HG03060 (cell line): ENCODE data around the gene PPP1R8.

Experiments used
- ATAC-seq: cut with Tn5 transposase; IDR thresholded peaks from one replicate; pipeline ENCODE4 v1.9.1; 2021; ENCODE audit warnings: low read depth, moderate number of reproducible peaks; ENCODE audit not compliant: unreplicated experiment

The PPP1R8 gene

DNA sequence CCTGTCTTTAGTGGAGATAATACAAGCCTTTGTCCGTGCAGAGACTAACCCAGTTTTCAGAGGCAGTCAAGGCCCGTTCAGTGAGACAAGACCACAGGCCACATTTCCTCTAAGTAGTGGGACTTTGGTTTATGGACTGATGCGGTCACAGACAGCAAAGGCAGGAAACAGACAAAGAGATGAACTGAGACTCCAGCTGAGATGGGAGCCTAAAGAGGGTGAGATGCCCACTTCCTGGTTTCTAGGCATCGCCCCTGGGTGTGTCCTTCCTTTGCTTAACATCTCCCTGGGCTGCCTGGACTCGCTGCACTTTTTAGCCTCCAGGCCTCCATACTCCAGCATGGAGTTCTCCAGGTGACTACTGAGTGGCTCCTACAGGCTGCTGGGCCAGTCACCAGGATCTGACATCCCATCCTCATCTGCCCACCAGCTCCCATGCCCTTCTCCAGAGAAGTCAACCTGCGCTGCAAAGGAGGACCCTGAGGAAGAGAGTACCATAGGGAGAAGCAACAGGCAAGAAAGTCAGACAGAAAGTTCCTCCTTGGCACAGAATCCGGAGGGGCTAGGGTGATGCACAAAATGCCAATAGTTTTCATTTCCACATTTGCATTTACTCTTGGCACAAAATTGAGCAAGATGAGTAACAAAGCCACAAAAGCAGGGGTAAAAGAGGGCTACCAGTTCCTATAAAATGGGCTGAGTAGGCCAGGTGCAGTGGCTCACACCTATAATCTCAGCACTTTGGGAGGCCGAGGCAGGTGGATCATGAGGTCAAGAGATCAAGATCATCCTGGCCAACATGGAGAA lies 56.8 kb downstream of the PPP1R8 start:
- no peak for ATAC-seq

GRCh38 chr1:27889506-27889905 lies 58.9 kb downstream of the PPP1R8 start:
- ATAC-seq, result no peak

DNA sequence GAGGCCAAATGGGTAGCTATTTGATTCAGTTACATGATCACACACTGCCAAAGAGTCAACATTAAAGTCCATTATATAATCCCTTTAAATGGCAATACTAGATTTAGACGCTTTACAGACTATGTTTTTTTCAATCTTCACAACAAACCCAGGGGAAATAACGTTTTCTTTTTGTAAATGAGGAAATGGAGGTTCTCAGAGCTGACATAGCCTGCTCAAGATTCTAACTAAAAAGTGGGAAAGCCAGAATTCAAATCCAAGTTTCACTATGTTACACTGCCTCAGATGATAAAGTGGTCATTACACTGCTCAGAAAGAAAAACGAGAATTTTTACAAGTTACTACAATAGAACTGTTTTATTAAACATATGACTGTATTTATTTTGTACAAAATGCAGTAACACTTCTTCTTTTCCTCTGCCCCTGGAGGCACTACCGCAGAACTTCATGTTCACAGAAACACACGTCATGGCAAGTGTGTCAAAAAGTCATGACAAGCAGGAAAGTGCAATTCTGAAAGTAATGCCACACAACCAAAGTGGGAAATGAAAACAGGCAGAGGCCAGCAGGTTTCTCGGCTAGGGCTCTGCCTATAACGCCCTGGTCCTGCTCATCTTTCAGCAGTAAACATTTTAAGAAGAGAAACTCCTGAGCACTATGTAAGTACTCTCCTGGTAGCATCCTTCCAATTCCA lies 60.8 kb downstream of the PPP1R8 start:
- ATAC-seq, result no peak

DNA sequence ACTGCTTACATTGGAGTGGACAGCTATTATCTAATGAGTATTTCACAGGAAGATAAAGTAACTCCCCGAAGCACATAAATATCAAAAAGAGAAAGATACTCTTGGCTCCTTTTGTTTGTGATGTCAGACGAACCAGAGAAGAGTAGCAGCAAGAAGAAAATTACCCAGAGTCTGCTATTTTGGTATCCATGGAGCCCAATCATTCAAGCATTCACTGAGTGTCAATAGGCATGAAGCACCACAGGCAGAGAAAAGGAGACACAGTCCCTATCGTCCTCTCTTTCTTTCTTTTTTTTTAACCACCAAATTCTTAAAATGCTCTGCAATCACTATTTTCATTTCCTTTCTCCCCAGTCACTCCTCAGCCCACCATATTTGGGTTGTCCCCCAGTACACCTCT lies 63.9 kb downstream of the PPP1R8 start:
- no peak for ATAC-seq
